Right lobe of liver (tissue), 4 donors: ENCODE measurements around the gene WNT9B.

Experiments used
- CTCF ChIP-seq, 4 donors: fragments of 200-600 bp in 3 of 4; fragments of 450-650 bp in 1 of 4; IDR thresholded peaks; one replicate each; pipeline versions ENCODE4 v1.5.1 to v1.8.0; 2016 to 2022; ENCODE audit warnings: antibody characterized with exemption in 4 of 4, mild to moderate bottlenecking in 2 of 4
- POLR2A ChIP-seq: fragments of 450-650 bp; IDR thresholded peaks from one replicate; pipeline ENCODE4 v1.6.1; 2017; ENCODE audit warnings: antibody characterized with exemption, mild to moderate bottlenecking
- donor health status: DM: no; HTN: no; CAD: no.
- donor health status: DM: no; HTN: no; CAD: no.
- donor health status: DM: no; HTN: yes; CAD: no.

GRCh38 chr17:46827274-46827673 lies 24.1 kb upstream of the WNT9B start:
- no peak for TF ChIP-seq CTCF (IDR thresholded peaks at IDR 0.05)
- TF ChIP-seq POLR2A, result no peak
